Activated T-cell treated with anti-CD3 and anti-CD28 coated beads, Interleukin-2, amount 50 U/mL, for 48 hours (primary cell): ENCODE results near the gene LRMDA.

Source experiments
- DNase-seq, 2 experiments: peaks; one replicate each; pipeline ENCODE4 v3.0.0-alpha.2; 2020

LRMDA gene

GRCh38 chr10:75974080-75974479, 542.7 kb downstream of the LRMDA start:
- DNase-seq = no peak

GRCh38 chr10:75976681-75977080, 545.3 kb downstream of the LRMDA start:
- DNase-seq = no peak

- DNase-seq = no peak
Observed at GRCh38 chr10:75977139-75977538, 545.7 kb downstream of the LRMDA start.

- no peak for DNase-seq
Observed at GRCh38 chr10:75978213-75978612, 546.8 kb downstream of the LRMDA start.

- no peak for DNase-seq
Observed at GRCh38 chr10:75980419-75981002, 549.1 kb downstream of the LRMDA start.

GRCh38 chr10:75982611-75983369, 551.4 kb downstream of the LRMDA start:
- no peak for DNase-seq

- DNase-seq = no peak
Observed at GRCh38 chr10:75984067-75984466, 552.6 kb downstream of the LRMDA start.

- DNase-seq = no peak
Observed at GRCh38 chr10:75987616-75988015, 556.2 kb downstream of the LRMDA start.

GRCh38 chr10:75994357-75995040, 563.1 kb downstream of the LRMDA start:
- no peak for DNase-seq

GRCh38 chr10:75995041-75995430, 563.6 kb downstream of the LRMDA start:
- no peak for DNase-seq

- no peak for DNase-seq
Observed at GRCh38 chr10:75995720-75996119, 564.3 kb downstream of the LRMDA start.

- DNase-seq = no peak
Observed at GRCh38 chr10:75999001-75999400, 567.6 kb downstream of the LRMDA start.

- no peak for DNase-seq
Observed at GRCh38 chr10:75999515-76000209, 568.2 kb downstream of the LRMDA start.

- no peak for DNase-seq
Observed at GRCh38 chr10:76000550-76000949, 569.1 kb downstream of the LRMDA start.

GRCh38 chr10:76001019-76001418, 569.6 kb downstream of the LRMDA start:
- DNase-seq = no peak

GRCh38 chr10:76001461-76001860, 570.0 kb downstream of the LRMDA start:
- DNase-seq = no peak

- DNase-seq = no peak
Observed at GRCh38 chr10:76002262-76002854, 570.9 kb downstream of the LRMDA start.

GRCh38 chr10:76007667-76008181, 576.3 kb downstream of the LRMDA start:
- no peak for DNase-seq

GRCh38 chr10:76009531-76009930, 578.1 kb downstream of the LRMDA start:
- DNase-seq = no peak

- DNase-seq = no peak
Observed at GRCh38 chr10:76010703-76011102, 579.3 kb downstream of the LRMDA start.

- no peak for DNase-seq
Observed at GRCh38 chr10:76012716-76013327, 581.4 kb downstream of the LRMDA start.

GRCh38 chr10:76015245-76015644, 583.8 kb downstream of the LRMDA start:
- no peak for DNase-seq
